Measurements from ENCODE around the gene HNRNPA2B1. TPM values are rescaled to one million over a fixed set of nuclear protein-coding genes. Genes with fewer than 3 reads are reported as not detected.

Gene HNRNPA2B1
- total RNA-seq, 1 experiment from 2014 or later: 1,101 TPM

DNA sequence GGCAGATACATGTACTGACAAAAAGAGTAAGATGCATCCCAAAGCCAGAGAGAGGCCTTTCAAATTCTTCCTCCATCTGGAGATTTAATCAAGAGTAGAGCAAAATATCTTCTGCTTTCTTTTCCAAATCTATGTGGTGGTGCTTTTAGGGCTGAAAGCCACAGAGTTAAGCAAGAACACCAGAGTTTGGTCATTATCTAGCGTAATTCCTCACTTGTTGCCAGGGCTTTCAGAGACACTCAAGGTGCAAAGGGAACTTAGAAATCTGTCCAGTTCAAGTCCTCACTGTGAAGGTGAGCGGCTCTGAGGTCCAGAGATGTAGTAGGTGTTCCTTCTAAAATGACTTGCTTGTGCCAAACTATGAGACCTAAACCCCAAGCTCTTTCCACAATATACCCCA lies 59.5 kb downstream of the HNRNPA2B1 start (continued):
- TF ChIP-seq, protein P1, sequence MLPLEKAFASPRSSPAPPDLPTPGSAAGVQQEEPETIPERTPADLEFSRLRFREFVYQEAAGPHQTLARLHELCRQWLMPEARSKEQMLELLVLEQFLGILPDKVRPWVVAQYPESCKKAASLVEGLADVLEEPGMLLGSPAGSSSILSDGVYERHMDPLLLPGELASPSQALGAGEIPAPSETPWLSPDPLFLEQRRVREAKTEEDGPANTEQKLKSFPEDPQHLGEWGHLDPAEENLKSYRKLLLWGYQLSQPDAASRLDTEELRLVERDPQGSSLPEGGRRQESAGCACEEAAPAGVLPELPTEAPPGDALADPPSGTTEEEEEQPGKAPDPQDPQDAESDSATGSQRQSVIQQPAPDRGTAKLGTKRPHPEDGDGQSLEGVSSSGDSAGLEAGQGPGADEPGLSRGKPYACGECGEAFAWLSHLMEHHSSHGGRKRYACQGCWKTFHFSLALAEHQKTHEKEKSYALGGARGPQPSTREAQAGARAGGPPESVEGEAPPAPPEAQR (CRISPR knock-in tag; IDR thresholded peaks at IDR 0.05): no peak

DNA sequence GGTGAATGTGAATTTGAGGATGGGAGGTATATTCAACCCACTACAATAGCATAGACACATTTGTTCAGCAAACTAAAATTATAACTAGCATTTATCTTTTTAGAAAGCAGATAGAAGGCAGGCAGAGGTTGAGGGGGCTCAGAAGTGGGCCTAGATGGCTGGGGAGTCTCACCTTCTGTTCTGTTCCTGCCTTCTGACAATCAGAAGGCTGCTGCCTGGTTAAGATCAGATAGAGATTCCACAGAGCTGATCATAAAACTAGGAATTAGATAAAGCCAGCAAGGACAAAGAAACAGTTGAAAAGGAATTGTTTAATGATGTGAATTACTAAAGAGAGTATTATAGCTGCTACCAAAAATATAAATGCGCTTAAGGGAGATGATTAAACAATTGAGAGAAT lies 60.2 kb downstream of the HNRNPA2B1 start:
- Mint-ChIP-seq H3K4me3 (no peak overlapping the region), H3K9me3 (peaks cover 6% of the 10 kb centered on the region), H3K27ac (no peak overlapping the region), H3K36me3 (no peaks in the 10 kb centered on the region), H3K27me3 (ENCODE audit: low read depth) (no peaks in the 10 kb centered on the region), H3K4me1 (no peaks in the 10 kb centered on the region)
- TF ChIP-seq NR2C2 (CRISPR knock-in tag; IDR thresholded peaks at IDR 0.05): no peak
- ATAC-seq: no peak
- no peak for DNase-seq (ENCODE audit: low spot score)
- POLR2A ChIA-PET: no interaction called here
- CTCF ChIA-PET: no interaction called here

Other genes starting within 250 kb of the HNRNPA2B1 start
- 66.8 to 68.6 TPM (median 68.5 TPM) in 3 replicates for gene NFE2L3, start 48.5 kb downstream of the HNRNPA2B1 start, total RNA-seq (2021)
- 204 to 232 TPM (median 213 TPM) in 3 replicates for gene CBX3, start 999 bp upstream of the HNRNPA2B1 start, total RNA-seq (2021)
- gene SNX10, start 91.1 kb upstream of the HNRNPA2B1 start, total RNA-seq (2021): 10.8 to 13.3 TPM (median 12.5 TPM) in 3 replicates